ENCODE data around the gene EEFSEC. TPM values are rescaled to one million over a fixed set of nuclear protein-coding genes. Genes with fewer than 3 reads are reported as not detected.

The EEFSEC gene
- polyA plus RNA-seq, 1 donor from 2014 or later: 4.6 TPM

DNA sequence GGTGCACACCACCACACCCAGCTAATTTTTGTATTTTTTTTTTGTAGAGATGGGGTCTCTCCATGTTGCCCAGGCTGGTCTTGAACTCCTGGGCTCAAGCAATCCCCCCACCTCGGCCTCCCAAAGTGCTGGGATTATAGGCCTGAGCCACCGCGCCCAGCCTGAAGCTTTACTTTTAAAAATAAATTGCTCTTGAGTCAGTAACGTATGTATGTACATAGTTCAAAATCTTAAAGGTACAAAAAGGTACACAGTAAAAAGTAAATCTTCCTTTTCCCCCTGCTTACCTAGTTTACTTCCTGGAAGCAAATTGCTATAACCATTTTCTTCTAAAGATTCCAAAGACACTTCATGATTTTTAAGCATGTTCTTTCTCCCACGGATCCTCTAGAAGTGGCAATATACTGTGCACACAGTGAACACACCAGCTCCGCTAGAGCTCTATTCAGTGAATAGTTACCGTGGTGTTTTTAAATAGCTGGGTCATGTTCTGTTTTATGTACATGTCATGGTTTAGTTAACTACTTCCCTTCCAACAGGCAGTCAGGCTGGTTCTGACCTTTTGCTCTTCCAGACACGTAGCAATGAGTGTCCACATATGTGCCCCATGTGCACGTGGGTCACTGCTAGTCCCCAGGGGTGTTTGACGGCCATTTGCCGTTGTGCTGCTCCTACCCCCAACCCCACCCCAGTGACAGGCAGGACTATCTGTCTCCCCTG is 82.1 kb downstream of the EEFSEC start:
- Histone ChIP-seq H3K27me3 (ENCODE audit: insufficient read depth, low read depth, low read length) (no peaks in the 10 kb centered on the region), H3K9ac (ENCODE audit: low read length) (no peak overlapping the region), H3F3A (ENCODE audit: insufficient read depth, low read length, poor library complexity, severe bottlenecking) (no peaks in the 10 kb centered on the region), H3K27ac (ENCODE audit: low read length) (no peak overlapping the region), H3K4me2 (ENCODE audit: low read length) (no peak overlapping the region), H3K9me3 (ENCODE audit: low read length) (no peaks in the 10 kb centered on the region), H2AFZ (ENCODE audit: low read depth, low read length) (no peak overlapping the region), H4K20me1 (ENCODE audit: insufficient read depth) (no peaks in the 10 kb centered on the region), H3K79me2 (replicated peaks; ENCODE audit: insufficient read depth, low read length) (no peaks in the 10 kb centered on the region), H3K36me3 (ENCODE audit: insufficient read depth, low read length) (no peaks in the 10 kb centered on the region), H3K4me3 (ENCODE audit: low read length) (no peak overlapping the region), H3K9me2 (ENCODE audit: insufficient read depth, low read length) (no peaks in the 10 kb centered on the region)
- TF ChIP-seq MXI1 (conservative IDR thresholded peaks at IDR 0.05; ENCODE audit: poor library complexity, severe bottlenecking) (no peak), SMC3 (conservative IDR thresholded peaks at IDR 0.05; ENCODE audit: poor library complexity) (no peak)
- TF ChIP-seq, protein P1, sequence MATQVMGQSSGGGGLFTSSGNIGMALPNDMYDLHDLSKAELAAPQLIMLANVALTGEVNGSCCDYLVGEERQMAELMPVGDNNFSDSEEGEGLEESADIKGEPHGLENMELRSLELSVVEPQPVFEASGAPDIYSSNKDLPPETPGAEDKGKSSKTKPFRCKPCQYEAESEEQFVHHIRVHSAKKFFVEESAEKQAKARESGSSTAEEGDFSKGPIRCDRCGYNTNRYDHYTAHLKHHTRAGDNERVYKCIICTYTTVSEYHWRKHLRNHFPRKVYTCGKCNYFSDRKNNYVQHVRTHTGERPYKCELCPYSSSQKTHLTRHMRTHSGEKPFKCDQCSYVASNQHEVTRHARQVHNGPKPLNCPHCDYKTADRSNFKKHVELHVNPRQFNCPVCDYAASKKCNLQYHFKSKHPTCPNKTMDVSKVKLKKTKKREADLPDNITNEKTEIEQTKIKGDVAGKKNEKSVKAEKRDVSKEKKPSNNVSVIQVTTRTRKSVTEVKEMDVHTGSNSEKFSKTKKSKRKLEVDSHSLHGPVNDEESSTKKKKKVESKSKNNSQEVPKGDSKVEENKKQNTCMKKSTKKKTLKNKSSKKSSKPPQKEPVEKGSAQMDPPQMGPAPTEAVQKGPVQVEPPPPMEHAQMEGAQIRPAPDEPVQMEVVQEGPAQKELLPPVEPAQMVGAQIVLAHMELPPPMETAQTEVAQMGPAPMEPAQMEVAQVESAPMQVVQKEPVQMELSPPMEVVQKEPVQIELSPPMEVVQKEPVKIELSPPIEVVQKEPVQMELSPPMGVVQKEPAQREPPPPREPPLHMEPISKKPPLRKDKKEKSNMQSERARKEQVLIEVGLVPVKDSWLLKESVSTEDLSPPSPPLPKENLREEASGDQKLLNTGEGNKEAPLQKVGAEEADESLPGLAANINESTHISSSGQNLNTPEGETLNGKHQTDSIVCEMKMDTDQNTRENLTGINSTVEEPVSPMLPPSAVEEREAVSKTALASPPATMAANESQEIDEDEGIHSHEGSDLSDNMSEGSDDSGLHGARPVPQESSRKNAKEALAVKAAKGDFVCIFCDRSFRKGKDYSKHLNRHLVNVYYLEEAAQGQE (IDR thresholded peaks at IDR 0.05; ENCODE audit: borderline replicate concordance): no peak

DNA sequence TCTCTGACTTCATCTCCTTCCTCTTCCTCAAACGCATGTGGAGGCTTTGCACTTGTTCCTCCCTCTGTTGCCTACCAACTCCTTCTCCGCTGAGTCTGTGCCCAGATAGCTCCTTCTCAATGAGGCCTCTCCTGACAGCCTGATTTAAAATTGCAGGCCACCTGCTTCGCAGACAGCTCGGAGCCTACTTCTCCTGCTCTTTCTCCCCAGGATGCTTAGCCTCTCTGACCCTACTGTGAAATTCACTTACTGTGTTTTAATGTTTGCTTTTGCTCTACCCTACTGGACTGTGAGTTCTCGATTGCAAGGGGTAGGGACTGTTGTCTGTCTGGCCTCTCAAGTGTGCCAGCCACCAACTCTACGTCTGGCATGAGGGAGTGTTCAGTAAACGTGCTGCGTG is 83.4 kb downstream of the EEFSEC start:
- H3F3A ChIP-seq (ENCODE audit: insufficient read depth, low read length, poor library complexity, severe bottlenecking): no peaks in the 10 kb centered on the region

More for the DNA sequence above, 83.4 kb downstream of the EEFSEC start:
- H3K79me2 ChIP-seq (replicated peaks; ENCODE audit: insufficient read depth, low read length): no peaks in the 10 kb centered on the region
- H3K9me2 ChIP-seq (ENCODE audit: insufficient read depth, low read length): no peaks in the 10 kb centered on the region
- no peak overlapping the region for H3K4me3 ChIP-seq (ENCODE audit: low read length)
- no peak for TF ChIP-seq MXI1 (conservative IDR thresholded peaks at IDR 0.05; ENCODE audit: poor library complexity, severe bottlenecking)
- no peak for TF ChIP-seq TAF1 (IDR thresholded peaks at IDR 0.05; ENCODE audit: low read depth)
- TF ChIP-seq, protein P1 (IDR thresholded peaks at IDR 0.05; ENCODE audit: borderline replicate concordance): no peak
- no peak for TF ChIP-seq SMC3 (conservative IDR thresholded peaks at IDR 0.05; ENCODE audit: poor library complexity)
- TF ChIP-seq POLR2AphosphoS5 (IDR thresholded peaks at IDR 0.05): no peak
- no peak for TF ChIP-seq RAD21 (conservative IDR thresholded peaks at IDR 0.05)
- no peak for TF ChIP-seq EZH2 (IDR thresholded peaks at IDR 0.05; ENCODE audit: borderline replicate concordance, insufficient read depth, low read length, poor library complexity, severe bottlenecking)
- TF ChIP-seq EP300 (conservative IDR thresholded peaks at IDR 0.05; ENCODE audit: poor library complexity, severe bottlenecking): no peak
- TF ChIP-seq, protein P2, sequence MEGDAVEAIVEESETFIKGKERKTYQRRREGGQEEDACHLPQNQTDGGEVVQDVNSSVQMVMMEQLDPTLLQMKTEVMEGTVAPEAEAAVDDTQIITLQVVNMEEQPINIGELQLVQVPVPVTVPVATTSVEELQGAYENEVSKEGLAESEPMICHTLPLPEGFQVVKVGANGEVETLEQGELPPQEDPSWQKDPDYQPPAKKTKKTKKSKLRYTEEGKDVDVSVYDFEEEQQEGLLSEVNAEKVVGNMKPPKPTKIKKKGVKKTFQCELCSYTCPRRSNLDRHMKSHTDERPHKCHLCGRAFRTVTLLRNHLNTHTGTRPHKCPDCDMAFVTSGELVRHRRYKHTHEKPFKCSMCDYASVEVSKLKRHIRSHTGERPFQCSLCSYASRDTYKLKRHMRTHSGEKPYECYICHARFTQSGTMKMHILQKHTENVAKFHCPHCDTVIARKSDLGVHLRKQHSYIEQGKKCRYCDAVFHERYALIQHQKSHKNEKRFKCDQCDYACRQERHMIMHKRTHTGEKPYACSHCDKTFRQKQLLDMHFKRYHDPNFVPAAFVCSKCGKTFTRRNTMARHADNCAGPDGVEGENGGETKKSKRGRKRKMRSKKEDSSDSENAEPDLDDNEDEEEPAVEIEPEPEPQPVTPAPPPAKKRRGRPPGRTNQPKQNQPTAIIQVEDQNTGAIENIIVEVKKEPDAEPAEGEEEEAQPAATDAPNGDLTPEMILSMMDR (IDR thresholded peaks at IDR 0.05; ENCODE audit: poor library complexity, severe bottlenecking): no peak
- H3K27ac ChIP-seq (ENCODE audit: low read length): no peak overlapping the region
- no peaks in the 10 kb centered on the region for H4K20me1 ChIP-seq (ENCODE audit: insufficient read depth)
- H2AFZ ChIP-seq (ENCODE audit: low read depth, low read length): no peak overlapping the region
- H3K36me3 ChIP-seq (ENCODE audit: insufficient read depth, low read length): no peaks in the 10 kb centered on the region
- no peaks in the 10 kb centered on the region for H3K9me3 ChIP-seq (ENCODE audit: low read length)
- H3K4me2 ChIP-seq (ENCODE audit: low read length): no peak overlapping the region
- no peak overlapping the region for H3K9ac ChIP-seq (ENCODE audit: low read length)
- no peaks in the 10 kb centered on the region for H3K27me3 ChIP-seq (ENCODE audit: insufficient read depth, low read depth, low read length)

Measured in neural cell (in vitro differentiated cells).